Measurements from ENCODE around the gene SP3. TPM values are rescaled to one million over a fixed set of nuclear protein-coding genes. Genes with fewer than 3 reads are reported as not detected.

The SP3 gene
- total RNA-seq, 3 donors from 2014 or later, result 104 to 174 (median 134) TPM

DNA sequence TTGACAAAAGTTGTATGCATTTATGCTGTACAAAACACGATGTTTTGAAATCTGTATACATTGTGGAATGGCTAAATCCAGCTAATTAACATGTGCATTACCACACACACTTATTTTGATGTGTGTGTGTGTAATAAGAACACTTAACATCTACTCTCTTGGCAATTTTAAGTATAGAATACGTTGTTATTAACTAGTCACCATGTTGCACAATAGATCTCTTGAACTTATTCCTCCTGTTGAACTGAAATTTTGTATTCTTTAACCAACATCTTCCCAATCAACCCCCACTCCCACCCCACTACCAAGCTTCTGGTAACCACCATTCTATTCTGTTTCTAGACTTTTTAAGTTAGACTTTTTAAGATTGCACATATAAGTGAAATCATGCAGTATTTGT lies 16.3 kb upstream of the SP3 start:
- Histone ChIP-seq H3K9me3 (no peaks in the 10 kb centered on the region), H3K4me3 (no peak overlapping the region), H3K27ac (peak overlapping the region in 1 of 2 donors; percentile 83), H3K36me3 (no peaks in the 10 kb centered on the region), H3K4me1 (peaks cover 14 to 27% of the 10 kb centered on the region in 2 donors), H3K27me3 (no peaks in the 10 kb centered on the region)
- no peak for DNase-seq (ENCODE audit: low spot score in 2 of 2)
- TF ChIP-seq, protein P1, sequence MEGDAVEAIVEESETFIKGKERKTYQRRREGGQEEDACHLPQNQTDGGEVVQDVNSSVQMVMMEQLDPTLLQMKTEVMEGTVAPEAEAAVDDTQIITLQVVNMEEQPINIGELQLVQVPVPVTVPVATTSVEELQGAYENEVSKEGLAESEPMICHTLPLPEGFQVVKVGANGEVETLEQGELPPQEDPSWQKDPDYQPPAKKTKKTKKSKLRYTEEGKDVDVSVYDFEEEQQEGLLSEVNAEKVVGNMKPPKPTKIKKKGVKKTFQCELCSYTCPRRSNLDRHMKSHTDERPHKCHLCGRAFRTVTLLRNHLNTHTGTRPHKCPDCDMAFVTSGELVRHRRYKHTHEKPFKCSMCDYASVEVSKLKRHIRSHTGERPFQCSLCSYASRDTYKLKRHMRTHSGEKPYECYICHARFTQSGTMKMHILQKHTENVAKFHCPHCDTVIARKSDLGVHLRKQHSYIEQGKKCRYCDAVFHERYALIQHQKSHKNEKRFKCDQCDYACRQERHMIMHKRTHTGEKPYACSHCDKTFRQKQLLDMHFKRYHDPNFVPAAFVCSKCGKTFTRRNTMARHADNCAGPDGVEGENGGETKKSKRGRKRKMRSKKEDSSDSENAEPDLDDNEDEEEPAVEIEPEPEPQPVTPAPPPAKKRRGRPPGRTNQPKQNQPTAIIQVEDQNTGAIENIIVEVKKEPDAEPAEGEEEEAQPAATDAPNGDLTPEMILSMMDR (IDR thresholded peaks at IDR 0.05), result no peak
- TF ChIP-seq POLR2AphosphoS5 (IDR thresholded peaks at IDR 0.05), result no peak
- TF ChIP-seq POLR2A (IDR thresholded peaks at IDR 0.05), result no peak
- intact Hi-C loops (cut with DNase I; ENCODE audit: low total_unique reads), result no loop called here

DNA sequence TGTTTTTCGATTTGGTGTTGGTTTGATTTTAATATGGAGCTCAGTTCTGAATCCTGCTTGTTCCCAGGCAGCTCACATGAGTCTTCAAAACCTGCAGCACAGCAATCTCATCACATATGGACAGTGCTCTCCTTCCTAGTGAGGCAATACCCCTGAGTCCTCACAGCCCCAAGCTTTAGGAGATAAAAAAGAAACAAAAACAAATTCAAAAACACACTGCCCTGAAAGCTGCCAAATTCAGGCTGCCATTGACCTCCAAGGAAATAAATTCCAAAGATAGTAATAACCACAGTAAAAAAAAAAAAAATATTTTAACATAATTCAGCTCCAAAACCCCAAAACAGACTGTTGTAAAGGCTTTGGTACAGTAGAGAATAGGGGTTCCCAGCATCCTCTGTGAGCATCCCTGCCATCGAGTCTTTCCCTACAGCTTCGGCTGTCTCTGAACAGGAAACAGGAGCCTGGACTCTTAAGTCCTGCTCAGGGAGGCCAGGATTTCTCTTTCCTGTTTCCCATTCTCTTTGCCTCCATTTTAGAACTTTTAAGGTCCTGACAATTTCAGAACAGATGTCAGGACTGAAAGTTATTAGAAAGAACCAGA lies 14.7 kb upstream of the SP3 start:
- no peaks in the 10 kb centered on the region for H3K27me3 ChIP-seq
- H3K4me1 ChIP-seq, result peaks cover 8 to 19% of the 10 kb centered on the region in 2 donors
- TF ChIP-seq POLR2A (IDR thresholded peaks at IDR 0.05) (no peak), POLR2AphosphoS5 (IDR thresholded peaks at IDR 0.05) (no peak)
- TF ChIP-seq, protein P1 (IDR thresholded peaks at IDR 0.05), result no peak
- H3K27ac ChIP-seq, result peak overlapping the region in 1 of 2 donors; percentile 37
- no peaks in the 10 kb centered on the region for H3K9me3 ChIP-seq
- H3K4me3 ChIP-seq, result no peak overlapping the region
- no peak for DNase-seq (ENCODE audit: low spot score in 2 of 2)
- H3K36me3 ChIP-seq, result no peaks in the 10 kb centered on the region
- intact Hi-C loops (cut with DNase I; ENCODE audit: low total_unique reads), result no loop called here

- Histone ChIP-seq H3K27me3 (no peaks in the 10 kb centered on the region), H3K36me3 (no peaks in the 10 kb centered on the region), H3K4me1 (peaks cover 8 to 12% of the 10 kb centered on the region in 2 donors), H3K9me3 (no peaks in the 10 kb centered on the region), H3K4me3 (no peak overlapping the region), H3K27ac (no peak overlapping the region)
- TF ChIP-seq POLR2A (IDR thresholded peaks at IDR 0.05) (no peak), POLR2AphosphoS5 (IDR thresholded peaks at IDR 0.05) (no peak)
- no peak for DNase-seq (ENCODE audit: low spot score in 2 of 2)
- intact Hi-C loops (cut with DNase I; ENCODE audit: low total_unique reads), result no loop called here
Observed at GRCh38 chr2:173978447-173978846, 13.3 kb upstream of the SP3 start.

- Histone ChIP-seq H3K4me1 (no peaks in the 10 kb centered on the region), H3K27me3 (no peaks in the 10 kb centered on the region), H3K4me3 (no peak overlapping the region), H3K27ac (no peak overlapping the region), H3K36me3 (no peaks in the 10 kb centered on the region), H3K9me3 (no peaks in the 10 kb centered on the region)
- TF ChIP-seq POLR2A (IDR thresholded peaks at IDR 0.05) (no peak), POLR2AphosphoS5 (IDR thresholded peaks at IDR 0.05) (no peak)
- TF ChIP-seq, protein P1 (IDR thresholded peaks at IDR 0.05), result no peak
- intact Hi-C loops (cut with DNase I; ENCODE audit: low total_unique reads), result no loop called here
- DNase-seq (ENCODE audit: low spot score in 2 of 2), result peak in 1 of 2 donors; percentile 54
Observed at GRCh38 chr2:173972636-173973035, 7.5 kb upstream of the SP3 start.

GRCh38 chr2:173972165-173972564 lies 7.0 kb upstream of the SP3 start:
- no peak for DNase-seq (ENCODE audit: low spot score in 2 of 2)
- Histone ChIP-seq H3K4me3 (no peak overlapping the region), H3K27me3 (no peaks in the 10 kb centered on the region), H3K27ac (no peak overlapping the region), H3K36me3 (no peaks in the 10 kb centered on the region), H3K4me1 (no peaks in the 10 kb centered on the region), H3K9me3 (no peaks in the 10 kb centered on the region)
- TF ChIP-seq POLR2AphosphoS5 (IDR thresholded peaks at IDR 0.05), result no peak
- TF ChIP-seq POLR2A (IDR thresholded peaks at IDR 0.05), result no peak
- TF ChIP-seq, protein P1 (IDR thresholded peaks at IDR 0.05), result no peak
- intact Hi-C loops (cut with DNase I; ENCODE audit: low total_unique reads), result no loop called here
